ENCODE measurements around the gene DGKH.

- TF ChIP-seq CTCF (IDR thresholded peaks at IDR 0.05; ENCODE audit: low read depth, low read length) (no peak), EZH2phosphoT487 (IDR thresholded peaks at IDR 0.05; ENCODE audit: low read depth) (no peak)
Measured at GRCh38 chr13:42170029-42170428, 121.6 kb downstream of the DGKH start.
